Neural progenitor cell (in vitro differentiated cells): ENCODE data around the gene LARP1.

Source experiments
- CTCF ChIP-seq: fragments of 200-600 bp; sonication (generic); IDR thresholded peaks from 2 replicates; pipeline ENCODE4 v1.5.1; 2017; ENCODE audit warnings: antibody characterized with exemption, mild to moderate bottlenecking
- EZH2 ChIP-seq: fragments of 200-600 bp; sonication (generic); IDR thresholded peaks from 2 replicates; pipeline ENCODE4 v1.6.1; 2017; ENCODE audit warnings: antibody characterized with exemption, mild to moderate bottlenecking, moderate library complexity
- EZH2phosphoT487 ChIP-seq: fragments of 200-600 bp; sonication (generic); IDR thresholded peaks from 2 replicates; pipeline ENCODE4 v1.6.1; 2017; ENCODE audit warnings: antibody characterized with exemption

GRCh38 chr5:154761046-154761736, 6.0 kb downstream of the LARP1 start:
- TF ChIP-seq EZH2phosphoT487 (no peak), CTCF (no peak), EZH2 (no peak)
